ENCODE measurements around the gene ZNF212.
A peak's percentile ranks its signal among the peaks of the same experiment; 100 is the strongest.
"Not testable (repeated sequence)": the region's sequence is repeated elsewhere in the genome, so short reads cannot be mapped to it uniquely, and the experiment has no call there.

The ZNF212 gene

GRCh38 chr7:149255174-149255573, 15.7 kb downstream of the ZNF212 start:
- no peak for DNase-seq

GRCh38 chr7:149256568-149256967, 17.1 kb downstream of the ZNF212 start:
- no peak for DNase-seq

- DNase-seq: no peak
Observed at GRCh38 chr7:149257146-149257545, 17.7 kb downstream of the ZNF212 start.

GRCh38 chr7:149261316-149261828, 21.9 kb downstream of the ZNF212 start:
- no peak for DNase-seq

- DNase-seq: peak; percentile 89
Observed at GRCh38 chr7:149261829-149262617, 22.6 kb downstream of the ZNF212 start, which contains the start of gene ZNF783. ZNF783 (plus strand) TSS chr7:149262196; CDS start chr7:149262334, 138 bp downstream.

- DNase-seq: no peak
Observed at GRCh38 chr7:149266451-149266850, 27.0 kb downstream of the ZNF212 start.

- no peak for DNase-seq
Observed at GRCh38 chr7:149267733-149268132, 28.3 kb downstream of the ZNF212 start.

- not testable (repeated sequence) for DNase-seq
Observed at GRCh38 chr7:149274424-149274823, 35.0 kb downstream of the ZNF212 start.

- DNase-seq: no peak
Observed at GRCh38 chr7:149277871-149278270, 38.4 kb downstream of the ZNF212 start.

GRCh38 chr7:149278396-149278795, 38.9 kb downstream of the ZNF212 start:
- DNase-seq: no peak

- DNase-seq: no peak
Observed at GRCh38 chr7:149279111-149279743, 39.8 kb downstream of the ZNF212 start.

GRCh38 chr7:149280151-149280550, 40.7 kb downstream of the ZNF212 start:
- no peak for DNase-seq

- no peak for DNase-seq
Observed at GRCh38 chr7:149280661-149281507, 41.4 kb downstream of the ZNF212 start.

GRCh38 chr7:149281508-149282330, 42.3 kb downstream of the ZNF212 start:
- no peak for DNase-seq

GRCh38 chr7:149282331-149282655, 42.8 kb downstream of the ZNF212 start:
- no peak for DNase-seq

GRCh38 chr7:149283321-149283720, 43.9 kb downstream of the ZNF212 start:
- DNase-seq: no peak

- no peak for DNase-seq
Observed at GRCh38 chr7:149284343-149284742, 44.9 kb downstream of the ZNF212 start.

GRCh38 chr7:149284850-149285585, 45.6 kb downstream of the ZNF212 start:
- peak; percentile 94 for DNase-seq

- peak; percentile 55 for DNase-seq
Observed at GRCh38 chr7:149285603-149286002, 46.2 kb downstream of the ZNF212 start.

GRCh38 chr7:149286811-149287400, 47.5 kb downstream of the ZNF212 start:
- no peak for DNase-seq

GRCh38 chr7:149287622-149288021, 48.2 kb downstream of the ZNF212 start:
- no peak for DNase-seq
